Colonic mucosa (tissue), 4 donors: ENCODE data around the gene NKX2-1. TPM values are rescaled to one million over a fixed set of nuclear protein-coding genes. Genes with fewer than 3 reads are reported as not detected.

Experiments used
- DNase-seq: peaks from one replicate; pipeline ENCODE4 v3.0.0-alpha.2; 2020
- H3K27ac ChIP-seq: fragments of 200-600 bp; one replicate; pipeline ENCODE4 v1.8.0; 2021
- H3K27me3 ChIP-seq: fragments of 200-600 bp; one replicate; pipeline ENCODE4 v1.8.0; 2021
- H3K36me3 ChIP-seq: fragments of 200-600 bp; one replicate; pipeline ENCODE4 v1.8.0; 2021
- H3K4me1 ChIP-seq: fragments of 200-600 bp; one replicate; pipeline ENCODE4 v1.8.0; 2021; ENCODE audit warnings: mild to moderate bottlenecking
- H3K4me3 ChIP-seq: fragments of 200-600 bp; one replicate; pipeline ENCODE4 v1.8.0; 2021
- H3K9ac ChIP-seq, 2 donors: one replicate each; pipeline ENCODE4 v1.7.0; 2013; ENCODE audit warnings: control low read depth in 2 of 2, low read depth in 2 of 2, low read length in 2 of 2
- H3K9me3 ChIP-seq: fragments of 200-600 bp; one replicate; pipeline ENCODE4 v1.8.0; 2021
- intact Hi-C: fragments of 100-400 bp; cut with DNase I; formaldehyde crosslinking; loops from one replicate; pipeline ENCODE4 v1.14.1; 2022
- total RNA-seq, 2 donors: library from RNA; stranded (reverse); fragmentation: NEBNext Ultra II Directional in 1 of 2; extraction: Animal tissue kit (Norgen Biotek cat#: 25700) in 1 of 2; gene quantifications; one replicate each; pipeline ENCODE4 v1.2.1, GENCODE V29; 2021
- TF ChIP-seq, protein P1 (sequence below): fragments of 200-600 bp; IDR thresholded peaks from one replicate; pipeline ENCODE4 v1.8.0; 2022; ENCODE audit warnings: antibody characterized with exemption, mild to moderate bottlenecking
- donor health status: healthy.
- donor health status: DM: no; HTN: no; CAD: no.
- donor health status: DM: no; HTN: no; CAD: no.

The NKX2-1 gene
- total RNA-seq, 2 donors from 2014 or later: 0.32 TPM; not detected in 1

DNA sequence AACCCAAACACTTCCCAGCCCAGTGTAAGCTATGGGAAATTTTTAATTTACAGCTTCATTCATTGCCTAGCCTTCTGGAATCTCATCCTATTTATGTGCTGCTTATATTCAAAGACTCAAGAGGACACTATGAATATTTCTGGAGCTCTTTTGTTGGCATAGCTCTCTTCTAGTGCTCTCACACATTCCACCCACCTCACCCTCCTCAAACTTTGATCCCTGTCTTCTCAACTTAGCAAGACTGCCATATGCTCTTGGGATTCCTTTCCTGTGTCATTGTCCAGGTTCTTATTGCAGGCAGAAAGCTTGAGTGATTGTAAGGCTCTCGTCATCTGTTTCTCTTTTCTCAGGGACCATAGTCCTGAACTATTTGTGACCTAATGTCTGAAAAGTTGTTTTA, 18.0 kb upstream of the NKX2-1 start:
- no peak for DNase-seq
- no peaks in the 10 kb centered on the region for H3K27me3 ChIP-seq
- H3K4me3 ChIP-seq: no peak overlapping the region
- H3K4me1 ChIP-seq: no peaks in the 10 kb centered on the region
- H3K9ac ChIP-seq: no peak overlapping the region
- no peak overlapping the region for H3K27ac ChIP-seq
- no peaks in the 10 kb centered on the region for H3K36me3 ChIP-seq
- intact Hi-C loops: no loop called here
- TF ChIP-seq, protein P1, sequence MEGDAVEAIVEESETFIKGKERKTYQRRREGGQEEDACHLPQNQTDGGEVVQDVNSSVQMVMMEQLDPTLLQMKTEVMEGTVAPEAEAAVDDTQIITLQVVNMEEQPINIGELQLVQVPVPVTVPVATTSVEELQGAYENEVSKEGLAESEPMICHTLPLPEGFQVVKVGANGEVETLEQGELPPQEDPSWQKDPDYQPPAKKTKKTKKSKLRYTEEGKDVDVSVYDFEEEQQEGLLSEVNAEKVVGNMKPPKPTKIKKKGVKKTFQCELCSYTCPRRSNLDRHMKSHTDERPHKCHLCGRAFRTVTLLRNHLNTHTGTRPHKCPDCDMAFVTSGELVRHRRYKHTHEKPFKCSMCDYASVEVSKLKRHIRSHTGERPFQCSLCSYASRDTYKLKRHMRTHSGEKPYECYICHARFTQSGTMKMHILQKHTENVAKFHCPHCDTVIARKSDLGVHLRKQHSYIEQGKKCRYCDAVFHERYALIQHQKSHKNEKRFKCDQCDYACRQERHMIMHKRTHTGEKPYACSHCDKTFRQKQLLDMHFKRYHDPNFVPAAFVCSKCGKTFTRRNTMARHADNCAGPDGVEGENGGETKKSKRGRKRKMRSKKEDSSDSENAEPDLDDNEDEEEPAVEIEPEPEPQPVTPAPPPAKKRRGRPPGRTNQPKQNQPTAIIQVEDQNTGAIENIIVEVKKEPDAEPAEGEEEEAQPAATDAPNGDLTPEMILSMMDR: no peak
- no peaks in the 10 kb centered on the region for H3K9me3 ChIP-seq

DNA sequence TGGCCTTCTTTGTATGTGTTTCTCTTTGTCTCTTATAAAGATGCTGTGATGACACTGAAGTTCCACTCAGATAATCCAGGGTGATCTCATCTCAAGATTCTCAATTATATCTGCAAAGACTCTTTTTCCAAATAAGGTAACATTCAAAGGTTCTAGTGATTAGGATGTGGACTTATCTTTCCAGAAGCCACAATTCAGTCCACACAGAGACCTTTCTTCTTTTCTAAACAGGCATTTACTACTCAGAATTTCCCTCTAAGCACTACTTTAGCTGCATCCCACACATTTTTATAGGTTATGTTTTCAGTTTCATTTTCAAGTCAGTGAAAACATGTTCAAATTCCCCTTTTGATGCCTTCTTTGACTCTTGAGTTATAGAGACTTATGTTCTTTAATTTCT, 9.0 kb upstream of the NKX2-1 start:
- Histone ChIP-seq H3K27me3 (peaks cover 25% of the 10 kb centered on the region), H3K36me3 (no peaks in the 10 kb centered on the region), H3K27ac (no peak overlapping the region), H3K4me1 (no peaks in the 10 kb centered on the region), H3K9me3 (no peaks in the 10 kb centered on the region), H3K4me3 (no peak overlapping the region), H3K9ac (no peak overlapping the region)
- DNase-seq: no peak
- intact Hi-C loops: no loop called here
- TF ChIP-seq, protein P1: no peak

DNA sequence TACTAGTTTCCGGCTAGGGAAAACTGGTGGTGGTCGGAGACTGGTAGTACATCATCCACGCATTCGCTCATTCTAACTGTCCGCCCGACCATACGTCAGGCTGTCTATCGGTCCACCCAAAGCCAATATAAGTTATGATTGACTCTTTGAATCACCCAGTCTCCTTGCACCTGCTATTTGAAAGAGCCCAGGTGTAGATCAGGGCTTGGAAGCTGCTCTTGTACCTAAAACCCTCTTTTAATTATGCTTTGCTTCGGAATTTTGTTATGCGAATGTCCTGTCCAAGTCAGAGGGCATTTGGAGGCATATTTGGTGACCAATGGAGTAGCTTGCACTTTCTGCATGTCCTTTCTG, 5.7 kb upstream of the NKX2-1 start:
- TF ChIP-seq, protein P1: peak; percentile 14
- Histone ChIP-seq H3K27me3 (peaks cover 59% of the 10 kb centered on the region), H3K36me3 (no peaks in the 10 kb centered on the region), H3K27ac (no peak overlapping the region), H3K9me3 (no peaks in the 10 kb centered on the region), H3K4me1 (peaks cover 5% of the 10 kb centered on the region), H3K4me3 (no peak overlapping the region), H3K9ac (no peak overlapping the region)
- no peak for DNase-seq
- intact Hi-C loops: no loop called here

DNA sequence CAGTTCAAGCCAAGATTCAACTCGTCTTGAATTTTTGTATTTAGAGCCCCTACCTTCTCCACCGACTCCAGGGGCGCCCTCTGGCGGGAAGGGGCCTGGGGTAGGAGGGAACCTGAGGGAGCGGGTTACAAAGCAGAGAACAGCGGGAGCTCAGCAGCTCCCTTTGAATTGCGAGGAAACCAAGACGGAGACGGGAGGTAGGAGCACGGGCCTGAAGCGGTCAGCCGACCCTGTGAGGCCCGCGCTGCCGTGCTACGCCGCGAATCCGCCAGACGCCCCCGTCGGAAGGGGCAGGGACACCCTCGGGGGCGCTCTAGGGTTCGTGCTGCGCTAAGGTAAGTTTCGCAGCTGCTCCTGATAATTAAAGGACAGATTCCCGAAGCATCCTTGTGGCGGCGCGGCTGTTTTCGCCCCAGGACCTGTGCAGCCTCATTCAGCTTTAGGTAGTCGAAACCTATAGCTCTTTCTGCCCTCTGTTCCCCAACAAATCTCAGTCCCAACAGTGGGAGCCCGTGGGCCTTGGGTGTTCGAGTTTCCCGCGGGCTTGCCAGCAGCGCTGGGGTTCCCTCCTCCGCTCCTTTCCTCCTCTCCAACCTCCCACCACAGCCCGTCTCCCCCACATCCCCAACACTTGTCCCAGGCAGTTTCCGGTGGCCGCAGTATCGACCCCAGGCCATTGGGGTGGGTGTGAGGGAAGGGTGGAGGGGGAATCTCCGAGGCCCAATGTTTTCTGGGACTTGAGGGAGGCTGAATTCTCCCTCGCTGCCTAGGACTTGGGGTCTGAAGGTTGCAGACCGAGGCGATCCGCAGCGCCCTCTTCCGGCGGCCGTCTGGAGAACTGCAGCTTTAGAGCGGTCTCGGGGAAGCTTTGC, 5.1 kb upstream of the NKX2-1 start:
- Histone ChIP-seq H3K27me3 (peaks cover 65% of the 10 kb centered on the region), H3K9me3 (no peaks in the 10 kb centered on the region), H3K9ac (no peak overlapping the region), H3K27ac (no peak overlapping the region), H3K36me3 (no peaks in the 10 kb centered on the region), H3K4me3 (no peak overlapping the region), H3K4me1 (peaks cover 6% of the 10 kb centered on the region)
- TF ChIP-seq, protein P1: peak; percentile 49
- DNase-seq: peak; percentile 64
- intact Hi-C loops: no loop called here

DNA sequence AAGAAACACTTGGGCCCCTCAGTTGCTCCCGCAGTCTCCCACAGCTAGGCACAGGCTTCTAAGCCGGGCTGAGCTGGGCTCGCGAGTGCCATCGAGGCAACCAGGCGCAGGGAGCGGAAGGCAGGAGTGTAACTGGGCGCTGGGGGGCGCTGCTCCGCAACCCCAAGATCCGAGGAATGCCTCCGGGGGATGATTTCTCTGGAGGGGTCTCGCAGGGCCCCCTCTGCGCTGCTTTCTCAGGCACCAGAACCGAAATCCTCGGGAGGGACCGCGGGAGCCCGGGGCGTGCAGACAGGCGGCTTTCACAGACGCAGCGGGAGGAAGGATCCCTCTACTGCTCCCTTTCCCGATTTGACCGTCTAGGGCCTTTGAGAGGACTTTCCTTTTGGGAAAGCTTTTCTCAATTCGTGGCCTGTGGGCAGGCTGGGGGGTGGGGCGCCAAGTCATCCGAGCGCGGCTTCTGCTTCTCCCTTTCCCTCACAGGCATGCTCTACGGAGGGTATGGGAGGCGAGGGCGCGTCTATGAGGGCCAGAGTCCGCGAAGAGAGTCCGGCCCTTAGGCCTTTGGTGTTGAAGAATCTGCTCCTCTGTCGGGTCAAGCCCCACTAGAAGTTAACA, 4.3 kb upstream of the NKX2-1 start:
- DNase-seq: no peak
- Histone ChIP-seq H3K4me3 (no peak overlapping the region), H3K27ac (no peak overlapping the region), H3K4me1 (peaks cover 6% of the 10 kb centered on the region), H3K27me3 (peaks cover 73% of the 10 kb centered on the region), H3K9ac (no peak overlapping the region), H3K36me3 (no peaks in the 10 kb centered on the region), H3K9me3 (no peaks in the 10 kb centered on the region)
- intact Hi-C loops: no loop called here
- TF ChIP-seq, protein P1: no peak
